KMS-11 (cell line): Measurements from ENCODE around the gene COX7A1.

Experiments
- H2AFZ ChIP-seq: fragments of 200-600 bp; sonication (generic); 2 replicates; pipeline ENCODE4 v1.6.1; 2016; ENCODE audit warnings: antibody characterized with exemption, mixed run types, low read depth
- H3K27ac ChIP-seq: fragments of 200-600 bp; sonication (generic); 2 replicates; pipeline ENCODE4 v1.6.1; 2016; ENCODE audit warnings: mild to moderate bottlenecking, mixed run types
- H3K27me3 ChIP-seq: fragments of 200-600 bp; sonication (generic); 2 replicates; pipeline ENCODE4 v1.6.1; 2017; ENCODE audit warnings: mild to moderate bottlenecking, low read depth, mixed run types, moderate library complexity; ENCODE audit not compliant: insufficient read depth
- H3K36me3 ChIP-seq: fragments of 200-600 bp; sonication (generic); 2 replicates; pipeline ENCODE4 v1.6.1; 2017; ENCODE audit warnings: mild to moderate bottlenecking, mixed run types; ENCODE audit not compliant: insufficient read depth
- H3K4me1 ChIP-seq: fragments of 200-600 bp; sonication (generic); 2 replicates; pipeline ENCODE4 v1.6.1; 2016; ENCODE audit warnings: mild to moderate bottlenecking, low read depth, mixed run types; ENCODE audit not compliant: poor library complexity, severe bottlenecking
- H3K4me2 ChIP-seq: fragments of 200-600 bp; sonication (generic); 2 replicates; pipeline ENCODE4 v1.7.0; 2016; ENCODE audit warnings: mild to moderate bottlenecking, mixed run types
- H3K4me3 ChIP-seq: fragments of 200-600 bp; sonication (generic); IDR thresholded peaks from 2 replicates; pipeline ENCODE4 v1.6.1; 2017; ENCODE audit warnings: low read depth, low read length, mixed read lengths; ENCODE audit not compliant: insufficient read depth
- H3K79me2 ChIP-seq: fragments of 200-600 bp; sonication (generic); 2 replicates; pipeline ENCODE4 v1.6.1; 2016; ENCODE audit warnings: low read depth, mixed run types; ENCODE audit not compliant: insufficient read depth
- H3K9ac ChIP-seq: fragments of 200-600 bp; sonication (generic); 2 replicates; pipeline ENCODE4 v1.6.1; 2016; ENCODE audit warnings: mild to moderate bottlenecking, mixed run types
- H4K20me1 ChIP-seq: fragments of 200-600 bp; sonication (generic); 2 replicates; pipeline ENCODE4 v1.6.1; 2016; ENCODE audit warnings: mild to moderate bottlenecking, mixed run types; ENCODE audit not compliant: insufficient read depth
- CTCF ChIP-seq: fragments of 200-600 bp; sonication (generic); conservative IDR thresholded peaks from 2 replicates; pipeline ENCODE4 v1.6.1; 2017; ENCODE audit warnings: low read depth, mild to moderate bottlenecking, antibody characterized with exemption, low read length, moderate library complexity, mixed read lengths

The COX7A1 gene

GRCh38 chr19:36110487-36111199 lies 41.6 kb downstream of the COX7A1 start, which contains the start of gene OVOL3:
Gene OVOL3, plus strand, starts transcription at chr19:36111143. Its CDS starts 60 bp downstream, at chr19:36111203.
- H3K79me2 ChIP-seq = no peaks in the 10 kb centered on the region; the same call in 1 of the 2 replicates
- no peak within 1 kb of the TSS for H3K4me2 ChIP-seq
- peaks cover 11% of the 10 kb centered on the region for H3K4me1 ChIP-seq
- H4K20me1 ChIP-seq = no peaks in the 10 kb centered on the region
- H3K27me3 ChIP-seq = no peaks in the 10 kb centered on the region
- H2AFZ ChIP-seq = no peak within 1 kb of the TSS
- no peaks in the 10 kb centered on the region for H3K36me3 ChIP-seq
- no peak within 1 kb of the TSS for H3K27ac ChIP-seq
- TF ChIP-seq CTCF = no peak
- H3K9ac ChIP-seq = no peak within 1 kb of the TSS
- H3K4me3 ChIP-seq = no peak within 1 kb of the TSS

- H3K36me3 ChIP-seq = no peaks in the 10 kb centered on the region
- TF ChIP-seq CTCF = no peak
- no peaks in the 10 kb centered on the region; the same call in 1 of the 2 replicates for H3K79me2 ChIP-seq
- H3K9ac ChIP-seq = no peak overlapping the region
- H4K20me1 ChIP-seq = no peaks in the 10 kb centered on the region
- H3K27ac ChIP-seq = no peak overlapping the region
- no peak overlapping the region for H3K4me3 ChIP-seq
- no peaks in the 10 kb centered on the region for H3K27me3 ChIP-seq
- H3K4me2 ChIP-seq = no peak overlapping the region
- H3K4me1 ChIP-seq = peaks cover 14% of the 10 kb centered on the region
- H2AFZ ChIP-seq = no peak overlapping the region
Measured at GRCh38 chr19:36108684-36109083, 43.6 kb downstream of the COX7A1 start.

DNA sequence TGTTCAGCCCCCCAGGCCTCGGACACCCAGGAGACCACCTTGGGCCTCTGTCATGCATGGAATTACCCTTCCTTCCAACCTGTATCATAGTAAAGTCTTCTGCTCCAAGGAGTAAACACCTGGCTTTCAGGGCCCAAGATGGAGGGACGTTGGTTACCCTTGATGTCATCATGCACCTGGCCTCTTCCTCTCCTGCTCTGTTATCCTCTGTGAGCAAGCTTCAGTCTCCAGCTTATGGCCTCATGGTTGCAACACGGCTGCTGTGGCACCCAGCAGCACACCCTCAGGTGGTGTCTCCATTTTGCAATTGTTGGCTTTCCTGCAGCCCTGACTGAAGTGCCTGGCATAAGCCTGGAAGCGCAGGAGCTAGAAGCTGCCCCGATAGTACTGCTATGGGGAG lies 45.3 kb downstream of the COX7A1 start:
- Histone ChIP-seq H2AFZ (no peak overlapping the region), H3K4me3 (no peak overlapping the region), H3K27ac (no peak overlapping the region), H3K4me2 (no peak overlapping the region), H3K79me2 (no peaks in the 10 kb centered on the region), H3K27me3 (no peaks in the 10 kb centered on the region), H3K36me3 (no peaks in the 10 kb centered on the region; the same call in 1 of the 2 replicates), H3K9ac (no peak overlapping the region), H4K20me1 (no peaks in the 10 kb centered on the region), H3K4me1 (peaks cover 14% of the 10 kb centered on the region)
- no peak for TF ChIP-seq CTCF

GRCh38 chr19:36106441-36106840 lies 45.8 kb downstream of the COX7A1 start:
- H3K4me2 ChIP-seq = no peak overlapping the region
- no peaks in the 10 kb centered on the region for H4K20me1 ChIP-seq
- H3K36me3 ChIP-seq = no peaks in the 10 kb centered on the region; the same call in 1 of the 2 replicates
- H3K27me3 ChIP-seq = no peaks in the 10 kb centered on the region
- H3K4me1 ChIP-seq = peaks cover 14% of the 10 kb centered on the region
- no peak overlapping the region for H3K9ac ChIP-seq
- no peaks in the 10 kb centered on the region for H3K79me2 ChIP-seq
- no peak overlapping the region for H2AFZ ChIP-seq
- no peak overlapping the region for H3K4me3 ChIP-seq
- H3K27ac ChIP-seq = no peak overlapping the region; the same call in 1 of the 2 replicates
- no peak for TF ChIP-seq CTCF
